GM18517 (cell line): ENCODE measurements around the gene USP22.

Experiments
- ATAC-seq: cut with Tn5 transposase; IDR thresholded peaks from one replicate; pipeline ENCODE4 v1.9.1; 2021; ENCODE audit warnings: mild to moderate bottlenecking, moderate library complexity; ENCODE audit not compliant: unreplicated experiment

Gene USP22

GRCh38 chr17:21002309-21003006 lies 40.4 kb downstream of the USP22 start:
- no peak for ATAC-seq

GRCh38 chr17:21001813-21002221 lies 41.0 kb downstream of the USP22 start:
- ATAC-seq: no peak

- no peak for ATAC-seq
Measured at GRCh38 chr17:21001111-21001812, 41.5 kb downstream of the USP22 start.

GRCh38 chr17:20999841-21000532 lies 42.8 kb downstream of the USP22 start:
- no peak for ATAC-seq

- ATAC-seq: no peak
Measured at GRCh38 chr17:20999044-20999573, 43.7 kb downstream of the USP22 start.

GRCh38 chr17:20998571-20999043 lies 44.2 kb downstream of the USP22 start:
- no peak for ATAC-seq

- no peak for ATAC-seq
Measured at GRCh38 chr17:20997711-20998570, 44.9 kb downstream of the USP22 start.

GRCh38 chr17:20996724-20997615 lies 45.8 kb downstream of the USP22 start:
- ATAC-seq: no peak

- no peak for ATAC-seq
Measured at GRCh38 chr17:20995873-20996723, 46.7 kb downstream of the USP22 start.

- ATAC-seq: no peak
Measured at GRCh38 chr17:20995164-20995872, 47.5 kb downstream of the USP22 start.

GRCh38 chr17:20994779-20995149 lies 48.0 kb downstream of the USP22 start:
- no peak for ATAC-seq

- ATAC-seq: no peak
Measured at GRCh38 chr17:20993863-20994778, 48.7 kb downstream of the USP22 start.

GRCh38 chr17:20992987-20993862 lies 49.6 kb downstream of the USP22 start:
- no peak for ATAC-seq

GRCh38 chr17:20992416-20992815 lies 50.4 kb downstream of the USP22 start:
- ATAC-seq: no peak

- ATAC-seq: no peak
Measured at GRCh38 chr17:20991276-20992037, 51.4 kb downstream of the USP22 start.
